Liver (tissue), 3 donors: Measurements from ENCODE around the gene TMEM190.

Source experiments
- ATF3 ChIP-seq: IDR thresholded peaks from 2 replicates; pipeline ENCODE4 v1.6.1; 2016; ENCODE audit warnings: antibody characterized with exemption
- CTCF ChIP-seq: fragments of 150-350 bp; IDR thresholded peaks from 2 replicates; pipeline ENCODE4 v1.5.1; 2017; ENCODE audit warnings: improper control_type of control experiment, low read depth, low read length; ENCODE audit not compliant: missing input control
- EGR1 ChIP-seq, 2 donors: IDR thresholded peaks; 2 replicates each; pipeline ENCODE4 v1.6.1; 2016 to 2018; ENCODE audit warnings: antibody characterized with exemption in 2 of 2, low read depth in 2 of 2
- FOXA1 ChIP-seq: IDR thresholded peaks from 2 replicates; pipeline ENCODE4 v1.6.1; 2016; ENCODE audit warnings: antibody characterized with exemption
- GABPA ChIP-seq, 2 donors: IDR thresholded peaks in 1 of 2; conservative IDR thresholded peaks in 1 of 2; 2 replicates each; pipeline ENCODE4 v1.6.1; 2016; ENCODE audit warnings: antibody characterized with exemption in 2 of 2, mild to moderate bottlenecking in 1 of 2, moderate library complexity in 1 of 2
- HNF4A ChIP-seq, 2 donors: conservative IDR thresholded peaks; 2 replicates each; pipeline ENCODE4 v1.6.1; 2016; ENCODE audit warnings: antibody characterized with exemption in 2 of 2, mild to moderate bottlenecking in 2 of 2
- JUND ChIP-seq, 2 donors: IDR thresholded peaks; 2 replicates each; pipeline ENCODE4 v1.6.1; 2016; ENCODE audit warnings: antibody characterized with exemption in 2 of 2
- MAX ChIP-seq: IDR thresholded peaks from 2 replicates; pipeline ENCODE4 v1.6.1; 2016; ENCODE audit warnings: antibody characterized with exemption
- RAD21 ChIP-seq, 2 donors: IDR thresholded peaks; 2 replicates each; pipeline ENCODE4 v1.6.1; 2016; ENCODE audit warnings: antibody characterized with exemption in 2 of 2, mild to moderate bottlenecking in 2 of 2
- REST ChIP-seq: IDR thresholded peaks from 2 replicates; pipeline ENCODE4 v1.6.1; 2016; ENCODE audit warnings: antibody characterized with exemption, mild to moderate bottlenecking
- RXRA ChIP-seq, 2 donors: IDR thresholded peaks; 2 replicates each; pipeline ENCODE4 v1.6.1; 2017 to 2018; ENCODE audit warnings: antibody characterized with exemption in 2 of 2, mild to moderate bottlenecking in 1 of 2
- SP1 ChIP-seq: IDR thresholded peaks from 2 replicates; pipeline ENCODE4 v1.6.1; 2018; ENCODE audit warnings: antibody characterized with exemption, mild to moderate bottlenecking
- TAF1 ChIP-seq: conservative IDR thresholded peaks from 2 replicates; pipeline ENCODE4 v1.6.1; 2016; ENCODE audit warnings: antibody characterized with exemption, mild to moderate bottlenecking
- donor health status: healthy.
- donor health status: healthy.

- no peak for TF ChIP-seq CTCF
- TF ChIP-seq ATF3, result no peak
- TF ChIP-seq TAF1, result no peak
- TF ChIP-seq HNF4A (conservative IDR thresholded peaks at IDR 0.05), result no peak
- TF ChIP-seq REST, result no peak
- no peak for TF ChIP-seq RXRA (IDR thresholded peaks at IDR 0.05)
- no peak for TF ChIP-seq RAD21 (IDR thresholded peaks at IDR 0.05)
- no peak for TF ChIP-seq EGR1 (IDR thresholded peaks at IDR 0.05; ENCODE audit: low read depth in 2 of 2)
- TF ChIP-seq GABPA (IDR thresholded peaks at IDR 0.05 in 1 of 2, conservative IDR thresholded peaks at IDR 0.05 in 1 of 2), result no peak
- TF ChIP-seq MAX, result no peak
- TF ChIP-seq SP1, result no peak
- TF ChIP-seq JUND (IDR thresholded peaks at IDR 0.05), result no peak
- TF ChIP-seq FOXA1, result no peak
These were observed 24.0 kb upstream of the TMEM190 start for GRCh38 chr19:55352549-55353145.
